Measurements from ENCODE around the gene GTF3C5. TPM values are rescaled to one million over a fixed set of nuclear protein-coding genes. Genes with fewer than 3 reads are reported as not detected.

GTF3C5 gene
- total RNA-seq, 1 experiment from 2014 or later, result 104 TPM

GRCh38 chr9:133030317-133031129, at the start of gene GTF3C5 (continued):
- 0 out of 2 replicates have a peak, but pooled peaks have one; percentile 38 for TF ChIP-seq PREB (CRISPR knock-in tag; IDR thresholded peaks at IDR 0.05; ENCODE audit: borderline replicate concordance)
- TF ChIP-seq MAX (CRISPR knock-in tag; IDR thresholded peaks at IDR 0.05), result peak; percentile 51; the same call in 1 of the 2 replicates
- no peak for TF ChIP-seq MLX (CRISPR knock-in tag; IDR thresholded peaks at IDR 0.05)
- TF ChIP-seq ZNF121 (CRISPR knock-in tag; IDR thresholded peaks at IDR 0.05), result no peak
- no peak for TF ChIP-seq ZNF425 (CRISPR knock-in tag; conservative IDR thresholded peaks at IDR 0.05)
- TF ChIP-seq STAT6 (CRISPR knock-in tag; conservative IDR thresholded peaks at IDR 0.05; ENCODE audit: low read depth), result no peak
- TF ChIP-seq PRRX2 (CRISPR knock-in tag; IDR thresholded peaks at IDR 0.05), result no peak
- no peak for TF ChIP-seq ZNF423 (CRISPR knock-in tag; IDR thresholded peaks at IDR 0.05)
- TF ChIP-seq ZNF219 (CRISPR knock-in tag; IDR thresholded peaks at IDR 0.05; ENCODE audit: borderline replicate concordance), result peak; percentile 61; the same call in 1 of the 2 replicates
- no peak for TF ChIP-seq SOX15 (CRISPR knock-in tag; IDR thresholded peaks at IDR 0.05)
- TF ChIP-seq AFF4 (CRISPR knock-in tag; IDR thresholded peaks at IDR 0.05; ENCODE audit: borderline replicate concordance), result no peak

- POLR2A ChIA-PET, result no interaction called here
- no peak overlapping the region for H3K27ac Mint-ChIP-seq
- no peak overlapping the region for H3K4me3 Mint-ChIP-seq
- DNase-seq (ENCODE audit: low spot score) (no peak), ATAC-seq (no peak)
- peaks cover 17% of the 10 kb centered on the region for H3K4me1 Mint-ChIP-seq
- no peaks in the 10 kb centered on the region for H3K36me3 Mint-ChIP-seq
- H3K27me3 Mint-ChIP-seq (ENCODE audit: low read depth), result peaks cover 22% of the 10 kb centered on the region
- CTCF ChIA-PET, result interaction anchor here (0.9 to 1.8 kb wide), 2 partner anchors 39 to 213 kb away, joined by 4 read pairs; no protein-coding TSS in a partner anchor
- TF ChIP-seq USF1 (CRISPR knock-in tag; IDR thresholded peaks at IDR 0.05), result no peak
- no peak for TF ChIP-seq CTCF (IDR thresholded peaks at IDR 0.05)
- TF ChIP-seq IRF1 (CRISPR knock-in tag; IDR thresholded peaks at IDR 0.05), result no peak
- no peaks in the 10 kb centered on the region for H3K9me3 Mint-ChIP-seq
These were observed 48.3 kb upstream of the GTF3C5 start for GRCh38 chr9:132982458-132982857.

All from WTC11 (cell line).